GM19395 (cell line): ENCODE results near the gene PINLYP.

Source experiments
- ATAC-seq: cut with Tn5 transposase; IDR thresholded peaks from one replicate; pipeline ENCODE4 v1.9.1; 2021; ENCODE audit warnings: mild to moderate bottlenecking, moderate library complexity; ENCODE audit not compliant: unreplicated experiment

Gene PINLYP

GRCh38 chr19:43626838-43627237, 51.2 kb downstream of the PINLYP start:
- no peak for ATAC-seq

- no peak for ATAC-seq
Observed at GRCh38 chr19:43628646-43629326, 53.2 kb downstream of the PINLYP start.

GRCh38 chr19:43631491-43631890, 55.9 kb downstream of the PINLYP start:
- no peak for ATAC-seq
